ENCODE measurements around the gene RASAL3.

GRCh38 chr19:15433519-15434069 lies 30.8 kb downstream of the RASAL3 start:
- TF ChIP-seq CTCF (IDR thresholded peaks at IDR 0.05; ENCODE audit: low read length) (no peak), EZH2 (optimal IDR thresholded peaks at IDR 0.05; ENCODE audit: low read depth, low read length) (no peak), EZH2phosphoT487 (IDR thresholded peaks at IDR 0.05; ENCODE audit: low read length) (no peak)

All from MM.1S (cell line).